ENCODE data around the gene SEMA5B.

The SEMA5B gene

GRCh38 chr3:122977746-122978466, 49.7 kb downstream of the SEMA5B start:
- peak; percentile 94 for DNase-seq (ENCODE audit: low read depth)
- TF ChIP-seq, protein P1, sequence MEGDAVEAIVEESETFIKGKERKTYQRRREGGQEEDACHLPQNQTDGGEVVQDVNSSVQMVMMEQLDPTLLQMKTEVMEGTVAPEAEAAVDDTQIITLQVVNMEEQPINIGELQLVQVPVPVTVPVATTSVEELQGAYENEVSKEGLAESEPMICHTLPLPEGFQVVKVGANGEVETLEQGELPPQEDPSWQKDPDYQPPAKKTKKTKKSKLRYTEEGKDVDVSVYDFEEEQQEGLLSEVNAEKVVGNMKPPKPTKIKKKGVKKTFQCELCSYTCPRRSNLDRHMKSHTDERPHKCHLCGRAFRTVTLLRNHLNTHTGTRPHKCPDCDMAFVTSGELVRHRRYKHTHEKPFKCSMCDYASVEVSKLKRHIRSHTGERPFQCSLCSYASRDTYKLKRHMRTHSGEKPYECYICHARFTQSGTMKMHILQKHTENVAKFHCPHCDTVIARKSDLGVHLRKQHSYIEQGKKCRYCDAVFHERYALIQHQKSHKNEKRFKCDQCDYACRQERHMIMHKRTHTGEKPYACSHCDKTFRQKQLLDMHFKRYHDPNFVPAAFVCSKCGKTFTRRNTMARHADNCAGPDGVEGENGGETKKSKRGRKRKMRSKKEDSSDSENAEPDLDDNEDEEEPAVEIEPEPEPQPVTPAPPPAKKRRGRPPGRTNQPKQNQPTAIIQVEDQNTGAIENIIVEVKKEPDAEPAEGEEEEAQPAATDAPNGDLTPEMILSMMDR (conservative IDR thresholded peaks at IDR 0.05; ENCODE audit: low read depth, low read length) = no peak
- no peak overlapping the region for H3K4me3 ChIP-seq (ENCODE audit: low read length)

DNA sequence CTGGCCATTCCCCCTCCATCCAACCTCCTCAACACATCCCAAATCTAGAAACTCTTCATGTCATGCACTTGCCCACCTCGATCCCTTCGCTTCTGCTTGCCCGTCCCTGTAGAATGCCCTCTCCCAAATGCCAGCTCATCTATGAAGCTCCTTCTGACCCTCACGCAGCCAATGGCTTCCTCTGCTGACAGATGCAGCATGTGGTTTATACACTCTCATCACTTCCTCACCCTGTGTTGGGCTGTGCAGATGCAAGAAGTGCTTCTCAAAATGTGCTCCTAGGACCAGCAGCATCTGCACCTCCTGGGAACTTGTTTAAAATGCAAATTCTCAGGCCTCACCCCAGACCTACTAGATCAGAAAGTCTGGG, 51.7 kb downstream of the SEMA5B start:
- H3K4me3 ChIP-seq (ENCODE audit: low read length) = no peak overlapping the region
- TF ChIP-seq, protein P1 (conservative IDR thresholded peaks at IDR 0.05; ENCODE audit: low read depth, low read length) = no peak
- no peak for DNase-seq (ENCODE audit: low read depth)

DNA sequence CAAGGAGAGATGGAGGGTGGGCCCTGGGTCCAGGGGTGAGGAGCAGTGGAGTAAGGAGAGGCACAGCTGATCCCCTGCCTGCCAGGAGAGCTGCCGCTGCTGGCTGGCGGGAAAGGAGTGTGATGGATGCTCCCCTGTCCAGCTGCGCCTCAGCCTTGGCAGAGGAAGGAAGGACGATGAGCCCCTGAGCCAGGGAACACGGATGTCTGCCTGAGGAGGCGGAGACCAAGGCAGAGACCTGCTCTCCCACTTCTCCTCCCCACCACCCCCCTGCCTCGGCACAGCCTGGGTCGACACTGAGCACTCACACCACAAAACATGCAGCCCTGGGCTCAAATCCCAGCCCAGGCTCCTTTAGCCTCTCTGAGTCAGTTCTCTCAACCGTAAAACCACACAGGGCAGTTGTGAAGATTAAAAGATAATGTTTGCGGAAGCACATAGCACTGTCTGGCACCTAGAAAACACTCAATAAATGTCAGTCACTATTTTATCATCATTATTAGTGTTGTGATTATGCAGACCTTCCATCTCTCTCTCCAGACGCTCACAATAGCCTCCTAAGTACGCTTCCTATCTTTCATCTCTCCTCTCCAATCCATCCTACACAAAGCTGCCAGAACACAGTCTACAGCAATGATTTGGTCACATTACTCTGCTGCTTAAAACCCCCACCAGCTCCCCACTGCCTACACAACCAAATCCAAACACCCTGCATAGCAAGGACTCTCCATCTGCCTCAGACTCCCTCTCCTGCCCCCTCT, 52.2 kb downstream of the SEMA5B start:
- peak; percentile 84 for DNase-seq (ENCODE audit: low read depth)
- peak overlapping the region; percentile 2 for H3K4me3 ChIP-seq (ENCODE audit: low read length)
- TF ChIP-seq, protein P1 (conservative IDR thresholded peaks at IDR 0.05; ENCODE audit: low read depth, low read length) = no peak

DNA sequence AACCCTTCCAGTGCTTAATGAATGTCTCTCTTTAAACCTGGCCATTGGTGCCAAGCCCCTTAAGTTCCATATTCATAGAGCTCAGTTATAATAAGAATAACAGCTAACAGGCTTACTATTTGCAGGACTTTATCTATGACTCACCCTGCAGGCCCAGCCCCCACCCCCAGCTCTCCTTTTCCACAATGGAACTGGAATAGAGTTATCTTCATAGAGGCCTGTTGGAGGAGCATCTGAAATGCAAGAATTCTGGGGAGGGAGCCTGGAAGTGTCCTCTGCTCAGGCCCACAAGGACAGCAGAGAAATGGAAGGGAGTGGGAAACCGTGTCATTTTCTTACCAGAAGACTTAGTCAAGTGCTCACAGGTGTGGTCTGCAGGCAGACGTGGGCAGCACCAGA, 52.8 kb downstream of the SEMA5B start:
- H3K4me3 ChIP-seq (ENCODE audit: low read length) = peak overlapping the region; percentile 2
- DNase-seq (ENCODE audit: low read depth) = peak; percentile 60
- TF ChIP-seq, protein P1 (conservative IDR thresholded peaks at IDR 0.05; ENCODE audit: low read depth, low read length) = no peak

DNA sequence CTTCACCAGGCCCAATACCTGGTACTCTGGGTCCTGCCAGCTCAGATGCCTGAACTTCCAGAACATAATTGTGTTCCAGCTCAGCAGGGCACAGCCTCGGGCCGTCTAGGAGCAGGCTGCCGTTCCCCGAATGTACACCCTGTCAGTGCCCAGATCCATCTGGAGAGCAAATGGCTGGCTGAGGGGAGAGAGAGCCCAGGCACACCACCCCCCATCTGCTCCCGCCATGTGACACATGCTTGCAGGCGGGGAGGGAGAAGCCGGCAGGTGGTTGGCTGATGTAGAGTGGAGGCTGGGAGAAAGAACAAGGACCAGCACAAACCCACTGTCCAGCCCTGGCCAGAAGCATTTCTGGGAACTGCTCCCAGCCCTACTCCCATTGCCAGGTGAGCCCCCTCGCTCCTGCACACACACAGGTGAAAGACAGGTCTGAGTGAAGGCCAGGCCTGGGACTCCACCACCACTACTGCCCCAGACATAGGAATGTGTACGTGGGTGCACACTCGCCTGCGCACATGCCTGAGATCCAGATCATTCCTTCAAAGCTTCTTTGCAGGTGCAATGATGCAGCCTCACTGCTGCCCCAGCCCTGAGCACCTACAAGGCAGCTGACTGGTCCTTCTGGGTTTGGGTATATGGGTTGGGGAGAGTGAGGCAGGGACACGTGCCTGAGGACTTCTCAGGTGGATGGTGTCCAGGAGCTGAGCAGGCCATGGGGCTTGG, 53.5 kb downstream of the SEMA5B start:
- no peak for DNase-seq (ENCODE audit: low read depth)
- no peak overlapping the region for H3K4me3 ChIP-seq (ENCODE audit: low read length)
- TF ChIP-seq, protein P1 (conservative IDR thresholded peaks at IDR 0.05; ENCODE audit: low read depth, low read length) = no peak

DNA sequence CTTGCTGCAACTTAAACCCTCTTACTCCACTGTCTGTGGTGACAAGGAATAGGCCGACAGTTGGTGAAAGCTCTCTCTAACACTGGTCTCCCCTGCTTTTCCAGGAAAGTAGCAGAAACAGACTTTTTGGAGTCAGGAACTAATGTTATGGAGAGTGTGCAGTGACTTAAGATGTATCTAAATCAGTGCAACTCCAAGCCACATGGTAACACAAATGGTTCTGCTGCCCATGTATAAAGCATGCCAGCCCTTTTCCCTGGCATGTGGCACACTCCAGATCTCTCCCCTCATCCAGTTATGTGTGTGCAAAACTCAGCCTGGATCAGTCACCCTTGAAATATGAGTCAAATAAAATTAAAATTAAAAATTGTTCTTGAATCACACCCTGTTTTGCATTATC, 55.4 kb downstream of the SEMA5B start:
- TF ChIP-seq, protein P1 (conservative IDR thresholded peaks at IDR 0.05; ENCODE audit: low read depth, low read length) = no peak
- H3K4me3 ChIP-seq (ENCODE audit: low read length) = no peak overlapping the region
- no peak for DNase-seq (ENCODE audit: low read depth)

All from retinal pigment epithelial cell (primary cell).